KMS-11 (cell line): Measurements from ENCODE around the gene PSMC5.
"Not testable (repeated sequence)": the region's sequence is repeated elsewhere in the genome, so short reads cannot be mapped to it uniquely, and the experiment has no call there.

Experiments
- H2AFZ ChIP-seq: fragments of 200-600 bp; sonication (generic); 2 replicates; pipeline ENCODE4 v1.6.1; 2016; ENCODE audit warnings: antibody characterized with exemption, mixed run types, low read depth
- H3K27ac ChIP-seq: fragments of 200-600 bp; sonication (generic); 2 replicates; pipeline ENCODE4 v1.6.1; 2016; ENCODE audit warnings: mild to moderate bottlenecking, mixed run types
- H3K27me3 ChIP-seq: fragments of 200-600 bp; sonication (generic); 2 replicates; pipeline ENCODE4 v1.6.1; 2017; ENCODE audit warnings: mild to moderate bottlenecking, low read depth, mixed run types, moderate library complexity; ENCODE audit not compliant: insufficient read depth
- H3K36me3 ChIP-seq: fragments of 200-600 bp; sonication (generic); 2 replicates; pipeline ENCODE4 v1.6.1; 2017; ENCODE audit warnings: mild to moderate bottlenecking, mixed run types; ENCODE audit not compliant: insufficient read depth
- H3K4me1 ChIP-seq: fragments of 200-600 bp; sonication (generic); 2 replicates; pipeline ENCODE4 v1.6.1; 2016; ENCODE audit warnings: mild to moderate bottlenecking, low read depth, mixed run types; ENCODE audit not compliant: poor library complexity, severe bottlenecking
- H3K4me2 ChIP-seq: fragments of 200-600 bp; sonication (generic); 2 replicates; pipeline ENCODE4 v1.7.0; 2016; ENCODE audit warnings: mild to moderate bottlenecking, mixed run types
- H3K4me3 ChIP-seq: fragments of 200-600 bp; sonication (generic); IDR thresholded peaks from 2 replicates; pipeline ENCODE4 v1.6.1; 2017; ENCODE audit warnings: low read depth, low read length, mixed read lengths; ENCODE audit not compliant: insufficient read depth
- H3K79me2 ChIP-seq: fragments of 200-600 bp; sonication (generic); 2 replicates; pipeline ENCODE4 v1.6.1; 2016; ENCODE audit warnings: low read depth, mixed run types; ENCODE audit not compliant: insufficient read depth
- H3K9ac ChIP-seq: fragments of 200-600 bp; sonication (generic); 2 replicates; pipeline ENCODE4 v1.6.1; 2016; ENCODE audit warnings: mild to moderate bottlenecking, mixed run types
- H4K20me1 ChIP-seq: fragments of 200-600 bp; sonication (generic); 2 replicates; pipeline ENCODE4 v1.6.1; 2016; ENCODE audit warnings: mild to moderate bottlenecking, mixed run types; ENCODE audit not compliant: insufficient read depth
- CTCF ChIP-seq: fragments of 200-600 bp; sonication (generic); conservative IDR thresholded peaks from 2 replicates; pipeline ENCODE4 v1.6.1; 2017; ENCODE audit warnings: low read depth, mild to moderate bottlenecking, antibody characterized with exemption, low read length, moderate library complexity, mixed read lengths

The PSMC5 gene

GRCh38 chr17:63859257-63859656, 32.0 kb downstream of the PSMC5 start:
- H3K79me2 ChIP-seq: no peaks in the 10 kb centered on the region
- no peak overlapping the region for H3K4me3 ChIP-seq
- TF ChIP-seq CTCF: no peak
- no peak overlapping the region for H3K4me2 ChIP-seq
- H3K27me3 ChIP-seq: peaks cover 8% of the 10 kb centered on the region; the same call in 1 of the 2 replicates
- no peak overlapping the region for H2AFZ ChIP-seq
- no peak overlapping the region for H3K27ac ChIP-seq
- no peaks in the 10 kb centered on the region for H4K20me1 ChIP-seq
- H3K36me3 ChIP-seq: no peaks in the 10 kb centered on the region
- no peaks in the 10 kb centered on the region for H3K4me1 ChIP-seq
- no peak overlapping the region for H3K9ac ChIP-seq

- not testable (repeated sequence) for H3K4me3 ChIP-seq, H3K79me2 ChIP-seq, H3K27me3 ChIP-seq, H3K27ac ChIP-seq, H3K36me3 ChIP-seq, H3K9ac ChIP-seq, H3K4me1 ChIP-seq, H4K20me1 ChIP-seq
- H2AFZ ChIP-seq: peak overlapping the region; percentile 39; the same call in 1 of the 2 replicates
- H3K4me2 ChIP-seq: peak overlapping the region; percentile 16; the same call in 1 of the 2 replicates
Measured at GRCh38 chr17:63866625-63867024, 39.4 kb downstream of the PSMC5 start.

- not testable (repeated sequence) for H3K4me1 ChIP-seq, H3K79me2 ChIP-seq, H3K4me3 ChIP-seq, H3K27ac ChIP-seq, H3K9ac ChIP-seq, H3K36me3 ChIP-seq, H2AFZ ChIP-seq, H3K27me3 ChIP-seq, H4K20me1 ChIP-seq, H3K4me2 ChIP-seq
Measured at GRCh38 chr17:63869491-63870291, 42.5 kb downstream of the PSMC5 start.

- H3K4me3 ChIP-seq, H3K79me2 ChIP-seq, H2AFZ ChIP-seq, H3K36me3 ChIP-seq, H3K4me1 ChIP-seq, H3K27ac ChIP-seq, H3K27me3 ChIP-seq, H3K9ac ChIP-seq, H3K4me2 ChIP-seq, H4K20me1 ChIP-seq: not testable (repeated sequence)
Measured at GRCh38 chr17:63870292-63870665, 43.0 kb downstream of the PSMC5 start.

GRCh38 chr17:63871646-63872365, 44.6 kb downstream of the PSMC5 start:
- not testable (repeated sequence) for H3K27me3 ChIP-seq, H3K36me3 ChIP-seq, H3K79me2 ChIP-seq, H2AFZ ChIP-seq, H4K20me1 ChIP-seq, H3K4me1 ChIP-seq, H3K27ac ChIP-seq, H3K4me2 ChIP-seq, H3K9ac ChIP-seq, H3K4me3 ChIP-seq

- not testable (repeated sequence) for H3K4me3 ChIP-seq, H3K4me1 ChIP-seq, H2AFZ ChIP-seq, H3K79me2 ChIP-seq, H3K9ac ChIP-seq, H3K27ac ChIP-seq, H4K20me1 ChIP-seq, H3K36me3 ChIP-seq, H3K4me2 ChIP-seq
- H3K27me3 ChIP-seq: peaks cover 21% of the 10 kb centered on the region; the same call in 1 of the 2 replicates
Measured at GRCh38 chr17:63873577-63873976, 46.3 kb downstream of the PSMC5 start, which contains the start of gene CSH2. Gene CSH2, minus strand, starts transcription at chr17:63873677. Its CDS starts 63 bp downstream, at chr17:63873614.

GRCh38 chr17:63874061-63874626, 46.9 kb downstream of the PSMC5 start:
- not testable (repeated sequence) for H4K20me1 ChIP-seq, H3K4me1 ChIP-seq, H3K79me2 ChIP-seq, H3K4me2 ChIP-seq, H2AFZ ChIP-seq, H3K9ac ChIP-seq, H3K4me3 ChIP-seq, H3K27ac ChIP-seq, H3K36me3 ChIP-seq
- peaks cover 23% of the 10 kb centered on the region; the same call in 1 of the 2 replicates for H3K27me3 ChIP-seq

GRCh38 chr17:63874693-63875092, 47.5 kb downstream of the PSMC5 start:
- not testable (repeated sequence) for H3K79me2 ChIP-seq, H3K27ac ChIP-seq

GRCh38 chr17:63878413-63878812, 51.2 kb downstream of the PSMC5 start:
- not testable (repeated sequence) for H3K27ac ChIP-seq, H3K4me3 ChIP-seq, H3K9ac ChIP-seq, H3K4me1 ChIP-seq, H3K79me2 ChIP-seq, H3K36me3 ChIP-seq, H4K20me1 ChIP-seq, H2AFZ ChIP-seq, H3K4me2 ChIP-seq
- peaks cover 37% of the 10 kb centered on the region for H3K27me3 ChIP-seq

More at GRCh38 chr17:63874693-63875092, 47.5 kb downstream of the PSMC5 start:
- not testable (repeated sequence) for H3K9ac ChIP-seq, H3K4me1 ChIP-seq, H3K4me2 ChIP-seq, H4K20me1 ChIP-seq, H2AFZ ChIP-seq, H3K4me3 ChIP-seq, H3K36me3 ChIP-seq
- peaks cover 25% of the 10 kb centered on the region; the same call in 1 of the 2 replicates for H3K27me3 ChIP-seq
